Liver (tissue), 3 donors: ENCODE data around the gene TMEM217.

Experiments
- CTCF ChIP-seq: fragments of 150-350 bp; IDR thresholded peaks from 2 replicates; pipeline ENCODE4 v1.5.1; 2017; ENCODE audit warnings: improper control_type of control experiment, low read depth, low read length; ENCODE audit not compliant: missing input control
- JUND ChIP-seq, 2 donors: IDR thresholded peaks; 2 replicates each; pipeline ENCODE4 v1.6.1; 2016; ENCODE audit warnings: antibody characterized with exemption in 2 of 2
- TAF1 ChIP-seq: conservative IDR thresholded peaks from 2 replicates; pipeline ENCODE4 v1.6.1; 2016; ENCODE audit warnings: antibody characterized with exemption, mild to moderate bottlenecking
- YY1 ChIP-seq: IDR thresholded peaks from 2 replicates; pipeline ENCODE4 v1.6.1; 2016; ENCODE audit warnings: antibody characterized with exemption, mild to moderate bottlenecking
- ZBTB33 ChIP-seq: IDR thresholded peaks from 2 replicates; pipeline ENCODE4 v1.6.1; 2016; ENCODE audit warnings: antibody characterized with exemption
- donor health status: healthy.
- donor health status: healthy.

- TF ChIP-seq CTCF, result peak; percentile 41
- TF ChIP-seq TAF1, result no peak
- no peak for TF ChIP-seq ZBTB33
- no peak for TF ChIP-seq JUND (IDR thresholded peaks at IDR 0.05)
- TF ChIP-seq YY1, result no peak
These were observed 46.1 kb upstream of the TMEM217 start for GRCh38 chr6:37303891-37304503.
